Endothelial cell of umbilical vein (primary cell): Measurements from ENCODE around the gene RNPEPL1. TPM values are rescaled to one million over a fixed set of nuclear protein-coding genes. Genes with fewer than 3 reads are reported as not detected.

ENCODE experiments used
- BruUV-seq: library from RNA; stranded (reverse); fragments of 400-500 nt; replicated peaks from 2 replicates; lab custom pipeline; 2021; lab: Mats Ljungman, UMichigan
- CTCF ChIA-PET: fragments of 300-600, 350-600 bp; sonication (Branson Sonifier 250); formaldehyde crosslinking; loops from one replicate; lab custom pipeline; 2021; ENCODE audit warnings: antibody characterized with exemption, inconsistent platforms; lab: Charles Lee
- POLR2A ChIA-PET: fragments of 300-600, 350-600 bp; sonication (Branson Sonifier 250); formaldehyde crosslinking; loops from one replicate; lab custom pipeline; 2021; ENCODE audit warnings: antibody characterized with exemption, inconsistent platforms; lab: Charles Lee
- DNase-seq: peaks from one replicate; pipeline ENCODE4 v3.0.0-alpha.2; 2011; ENCODE audit warnings: low read depth, low spot score
- FAIRE-seq: peaks from 2 replicates; lab custom pipeline; 2011; peaks lifted over from hg19 to GRCh38; lab: Jason Lieb, UNC
- H2AFZ ChIP-seq: 2 replicates; pipeline ENCODE4 v1.6.0; 2012; ENCODE audit warnings: low read depth, low read length, control low read depth, inconsistent platforms
- H3K27ac ChIP-seq: 2 replicates; pipeline ENCODE4 v1.5.1; 2011; ENCODE audit warnings: low read depth, mild to moderate bottlenecking, control low read depth, low read length, moderate library complexity; ENCODE audit not compliant: insufficient read depth
- H3K27me3 ChIP-seq, 2 experiments: 2 replicates each; pipeline versions ENCODE4 v1.6.0 to v1.6.1; 2011; ENCODE audit warnings: low read length in 2 of 2, mixed read lengths in 1 of 2; ENCODE audit not compliant: control insufficient read depth in 2 of 2, insufficient read depth in 2 of 2
- H3K36me3 ChIP-seq, 2 experiments: 2 replicates in 1 of 2; 3 replicates in 1 of 2; pipeline ENCODE4 v1.5.1; 2011; ENCODE audit warnings: low read length in 2 of 2, mild to moderate bottlenecking in 1 of 2, moderate library complexity in 1 of 2; ENCODE audit not compliant: control insufficient read depth in 2 of 2, insufficient read depth in 2 of 2; ENCODE audit errors: extremely low read depth in 1 of 2
- H3K4me1 ChIP-seq: 3 replicates; pipeline ENCODE4 v1.5.1; 2011; ENCODE audit warnings: mild to moderate bottlenecking, low read length; ENCODE audit not compliant: control insufficient read depth, insufficient read depth; ENCODE audit errors: extremely low read depth
- H3K4me2 ChIP-seq: 2 replicates; pipeline ENCODE4 v1.6.1; 2011; ENCODE audit warnings: low read length, control low read depth, mixed read lengths; ENCODE audit not compliant: insufficient read depth
- H3K4me3 ChIP-seq, 3 experiments: fragments of 200-600 bp in 1 of 3; sonication (generic), shearing (Covaris generic) in 1 of 3; replicated peaks in 1 of 3; 2 replicates each; pipeline ENCODE4 v1.5.1; 2011 to 2016; ENCODE audit warnings: control low read depth in 3 of 3, low read length in 3 of 3, mild to moderate bottlenecking in 2 of 3, inconsistent platforms in 1 of 3, low read depth in 1 of 3, moderate library complexity in 1 of 3; ENCODE audit not compliant: insufficient read depth in 1 of 3
- H3K79me2 ChIP-seq: 2 replicates; pipeline ENCODE4 v1.6.0; 2012; ENCODE audit warnings: low read length, inconsistent platforms; ENCODE audit not compliant: control insufficient read depth, insufficient read depth
- H3K9ac ChIP-seq: replicated peaks from 2 replicates; pipeline ENCODE3; 2011; ENCODE audit warnings: low read length, control low read depth; ENCODE audit not compliant: insufficient read depth; ENCODE audit errors: extremely low read depth
- H3K9me1 ChIP-seq: replicated peaks from 3 replicates; pipeline ENCODE4 v1.6.0; 2011; ENCODE audit warnings: mild to moderate bottlenecking, low read length; ENCODE audit not compliant: control insufficient read depth, insufficient read depth; ENCODE audit errors: extremely low read depth
- H3K9me3 ChIP-seq: replicated peaks from 2 replicates; pipeline ENCODE4 v1.5.1; 2012; ENCODE audit warnings: low read length, inconsistent platforms; ENCODE audit not compliant: control insufficient read depth, insufficient read depth
- H4K20me1 ChIP-seq: replicated peaks from 2 replicates; pipeline ENCODE3; 2011; ENCODE audit warnings: mild to moderate bottlenecking, low read length; ENCODE audit not compliant: control insufficient read depth, insufficient read depth; ENCODE audit errors: extremely low read depth
- CTCF ChIP-seq, 2 donors: IDR thresholded peaks; 1 replicate in 1 of 2; 2 replicates in 1 of 2; pipeline ENCODE4 v1.5.1; 2011; ENCODE audit warnings: low read length in 2 of 2, mild to moderate bottlenecking in 2 of 2, moderate library complexity in 2 of 2, control low read depth in 1 of 2, inconsistent platforms in 1 of 2, low read depth in 1 of 2; ENCODE audit not compliant: insufficient read depth in 1 of 2; ENCODE audit errors: extremely low read depth in 1 of 2
- EZH2 ChIP-seq: IDR thresholded peaks from 2 replicates; pipeline ENCODE4 v1.6.1; 2012; ENCODE audit warnings: borderline replicate concordance, low read depth, mild to moderate bottlenecking, moderate library complexity, low read length, inconsistent platforms; ENCODE audit not compliant: severe bottlenecking
- JUN ChIP-seq: IDR thresholded peaks from 2 replicates; pipeline ENCODE4 v1.6.1; 2011; ENCODE audit warnings: borderline replicate concordance, low read depth; ENCODE audit not compliant: insufficient read length, insufficient read depth
- MYC ChIP-seq: IDR thresholded peaks from one replicate; pipeline ENCODE4 v1.6.1; 2011; ENCODE audit warnings: mild to moderate bottlenecking, low read depth, low read length
- POLR2A ChIP-seq: IDR thresholded peaks from 2 replicates; pipeline ENCODE4 v1.6.1; 2012; ENCODE audit warnings: low read depth, mild to moderate bottlenecking, control low read depth, low read length
- dilution Hi-C: fragments of 300-500 bp; cut with MboI; formaldehyde crosslinking; loops from one replicate; pipeline ENCODE4 v1.15.0; 2019; ENCODE audit warnings: low sequenced_read_pairs; ENCODE audit not compliant: extremely low pct_ligation_motif_present
- intact Hi-C: fragments of 100-400 bp; cut with micrococcal nuclease; formaldehyde crosslinking; loops from one replicate; pipeline ENCODE4 v1.10.0; 2022
- polyA plus RNA-seq, 4 experiments: library from polyadenylated mRNA; depleted of rRNA in 3 of 4; stranded (reverse) in 3 of 4; unstranded in 1 of 4; fragments of >200 nt; gene quantifications; 2 replicates each; pipeline versions ENCODE4 v1.2.1 to v1.2.3, GENCODE V29; 2011 to 2012; ENCODE audit warnings: missing spikeins in 1 of 4
- total RNA-seq: library from RNA; stranded (reverse); gene quantifications from 2 replicates; pipeline ENCODE4 v1.2.3, GENCODE V29; 2021
- TF ChIP-seq, protein P1 (sequence below): IDR thresholded peaks from 2 replicates; pipeline ENCODE4 v1.6.1; 2011; ENCODE audit not compliant: insufficient read depth, insufficient read length

The RNPEPL1 gene
- total and polyA plus RNA-seq, 2 donors (not counting 3 experiments of a cell fraction or from before 2014, with no cell fraction given), result 35.8 to 67.1 TPM

GRCh38 chr2:240597419-240598181 is 29.3 kb downstream of the RNPEPL1 start:
- Histone ChIP-seq H3K4me2 (no peak overlapping the region), H3K4me1 (no peaks in the 10 kb centered on the region), H2AFZ (no peak overlapping the region), H3K9me1 (no peaks in the 10 kb centered on the region), H3K27ac (no peak overlapping the region), H4K20me1 (no peaks in the 10 kb centered on the region), H3K4me3 (no peak overlapping the region), H3K9ac (no peak overlapping the region), H3K27me3 (no peaks in the 10 kb centered on the region), H3K79me2 (no peaks in the 10 kb centered on the region), H3K9me3 (no peaks in the 10 kb centered on the region), H3K36me3 (peaks cover 0 to 17% of the 10 kb centered on the region in 2 experiments)
- ChIA-PET CTCF (interaction anchor here (2.0 kb wide), 1 partner anchor 11 kb away, joined by 5 read pairs; the partner anchor contains the start of gene CAPN10), POLR2A (no interaction called here)
- no peak for DNase-seq
- BruUV-seq, result no TSS peak
- intact Hi-C loops, result no loop called here
- no peak for FAIRE-seq
- dilution Hi-C loops, result no loop called here
- TF ChIP-seq CTCF (IDR thresholded peaks at IDR 0.05; ENCODE audit: extremely low read depth in 1 of 2, insufficient read depth in 1 of 2, low read depth in 1 of 2, low read length in 2 of 2) (no peak), MYC (no peak), POLR2A (no peak), EZH2 (no peak), JUN (no peak)
- TF ChIP-seq, protein P1, sequence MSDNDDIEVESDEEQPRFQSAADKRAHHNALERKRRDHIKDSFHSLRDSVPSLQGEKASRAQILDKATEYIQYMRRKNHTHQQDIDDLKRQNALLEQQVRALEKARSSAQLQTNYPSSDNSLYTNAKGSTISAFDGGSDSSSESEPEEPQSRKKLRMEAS, result no peak
